HG03565 (cell line): ENCODE data around the gene RAPGEF1.

Experiments used
- ATAC-seq: cut with Tn5 transposase; IDR thresholded peaks from one replicate; pipeline ENCODE4 v1.9.1; 2021; ENCODE audit warnings: mild to moderate bottlenecking, moderate library complexity; ENCODE audit not compliant: unreplicated experiment

Gene RAPGEF1

GRCh38 chr9:131752231-131752884, 12.5 kb upstream of the RAPGEF1 start:
- no peak for ATAC-seq

- no peak for ATAC-seq
Observed at GRCh38 chr9:131748411-131748955, 8.6 kb upstream of the RAPGEF1 start.

DNA sequence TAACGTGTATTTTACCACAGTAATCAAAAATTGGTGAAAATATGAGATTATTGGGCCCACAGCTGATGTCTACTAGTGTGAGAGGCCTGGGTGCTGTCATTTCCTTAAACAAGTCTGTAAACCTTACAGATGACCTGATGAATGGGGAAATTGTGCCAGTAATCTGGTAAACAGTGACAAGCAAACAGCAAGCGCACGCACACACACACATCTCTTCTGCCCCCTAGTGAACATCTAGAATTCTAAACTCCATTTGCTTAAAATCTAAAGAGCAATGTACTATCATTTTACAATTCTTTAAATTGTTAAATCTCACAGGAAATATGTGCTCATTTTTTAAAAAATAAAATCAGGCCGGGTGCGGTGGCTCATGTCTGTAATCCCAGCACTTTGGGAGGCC, 7.5 kb upstream of the RAPGEF1 start:
- no peak for ATAC-seq

GRCh38 chr9:131745610-131746009, 5.7 kb upstream of the RAPGEF1 start:
- ATAC-seq: no peak

GRCh38 chr9:131744720-131745201, 4.9 kb upstream of the RAPGEF1 start:
- ATAC-seq: no peak

- no peak for ATAC-seq
Observed at GRCh38 chr9:131744171-131744719, 4.4 kb upstream of the RAPGEF1 start.

DNA sequence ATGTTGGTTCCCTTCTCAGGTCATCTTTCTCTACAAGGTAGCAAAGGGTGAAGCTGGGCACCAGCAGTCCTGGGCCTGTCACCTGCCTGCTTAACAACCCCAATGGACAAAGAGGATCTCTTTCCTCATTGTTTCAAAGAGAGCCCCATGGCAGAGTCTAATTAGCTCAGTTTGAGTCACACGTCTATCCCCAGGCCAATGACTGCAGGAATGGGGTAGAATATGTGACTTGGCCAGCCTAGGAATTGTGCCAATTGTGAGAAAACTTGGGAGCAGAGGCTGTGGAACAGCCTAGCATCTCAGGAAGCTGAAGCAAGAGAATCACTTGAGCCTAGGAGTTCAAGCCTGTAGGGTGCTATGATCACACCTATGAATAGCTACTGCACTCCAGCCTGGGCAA, 3.6 kb upstream of the RAPGEF1 start:
- ATAC-seq: no peak

DNA sequence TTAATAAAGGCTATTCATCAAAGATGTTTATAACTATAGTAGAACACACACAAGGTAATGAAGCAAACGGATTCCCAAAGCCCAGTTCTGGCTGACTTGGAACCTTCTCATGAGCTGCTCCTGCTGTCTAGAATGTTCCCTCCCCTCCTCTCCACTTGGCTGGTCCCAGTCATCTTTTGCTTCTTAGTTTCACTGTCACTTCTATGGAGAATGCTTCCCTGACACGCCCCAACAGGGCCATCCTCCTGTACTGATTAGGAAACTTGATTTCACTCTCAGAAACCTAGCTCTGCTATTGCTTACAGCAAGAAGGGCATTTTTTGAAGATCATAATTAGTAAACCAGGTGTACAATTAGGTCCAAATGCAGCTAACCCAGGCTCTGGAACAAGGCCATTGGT, 3.2 kb upstream of the RAPGEF1 start:
- no peak for ATAC-seq

DNA sequence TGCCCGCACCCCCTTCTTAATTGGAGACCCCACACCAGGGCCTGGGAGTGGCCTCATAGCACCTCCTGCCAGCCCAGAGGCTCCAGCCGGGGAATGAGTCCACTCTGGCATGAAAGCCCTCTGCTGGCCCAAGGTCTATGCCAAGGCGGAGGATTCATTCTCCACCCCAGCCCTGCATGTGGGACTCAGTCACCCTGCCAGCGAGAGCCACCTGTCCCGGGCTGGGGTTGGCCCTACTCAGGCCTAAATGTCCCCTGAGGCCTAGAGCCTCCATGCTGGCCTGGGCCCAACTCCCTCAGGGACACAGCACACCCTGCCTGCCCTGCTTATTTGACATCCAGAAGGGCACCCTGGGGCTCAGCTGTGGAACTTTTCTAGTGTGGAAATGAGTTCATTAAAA, 1.0 kb upstream of the RAPGEF1 start:
- no peak for ATAC-seq

- ATAC-seq: peak; percentile 24
Observed at GRCh38 chr9:131739133-131739958, 530 bp downstream of the RAPGEF1 start.

DNA sequence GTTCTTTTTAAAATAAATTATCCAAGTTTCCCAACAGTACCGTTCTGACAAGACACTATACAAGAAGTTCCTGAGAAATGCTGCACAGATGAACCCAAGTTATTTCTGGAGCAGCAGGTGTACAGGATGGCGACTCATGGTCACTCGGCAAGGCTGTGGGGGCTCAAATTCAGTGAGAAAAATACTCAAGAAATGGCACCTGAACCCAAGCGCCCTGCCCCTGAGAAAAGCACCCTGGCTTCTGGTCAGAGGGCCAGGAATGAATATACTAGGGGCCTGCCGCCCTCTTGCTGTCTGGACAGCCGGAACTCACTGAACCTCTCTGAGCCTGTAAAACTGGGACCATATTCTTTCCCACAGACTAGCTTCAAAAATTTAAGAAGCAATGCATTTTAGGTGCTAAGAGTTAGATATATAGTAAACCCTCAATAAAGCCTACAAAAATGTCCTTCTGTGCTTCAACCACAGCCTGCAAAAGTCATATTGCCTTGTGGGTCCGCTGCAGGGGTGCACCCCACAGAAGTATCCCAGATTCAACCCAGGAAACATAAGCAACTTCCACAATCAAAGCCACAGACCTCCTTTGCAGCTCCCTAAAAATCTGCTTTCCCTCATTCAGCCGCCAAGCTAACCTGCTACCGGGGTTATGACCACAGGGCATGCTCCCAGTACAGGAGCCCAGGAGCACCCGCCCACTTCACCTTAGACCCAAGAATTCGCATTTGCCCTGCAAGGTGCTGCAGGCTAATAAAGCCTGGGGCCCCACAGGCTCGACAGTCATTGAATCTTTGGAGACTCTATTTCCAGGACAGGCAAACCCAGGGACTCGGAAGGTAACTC, 1.4 kb downstream of the RAPGEF1 start:
- no peak for ATAC-seq

GRCh38 chr9:131737426-131737825, 2.5 kb downstream of the RAPGEF1 start:
- ATAC-seq: no peak

GRCh38 chr9:131736431-131736830, 3.4 kb downstream of the RAPGEF1 start:
- ATAC-seq: no peak

DNA sequence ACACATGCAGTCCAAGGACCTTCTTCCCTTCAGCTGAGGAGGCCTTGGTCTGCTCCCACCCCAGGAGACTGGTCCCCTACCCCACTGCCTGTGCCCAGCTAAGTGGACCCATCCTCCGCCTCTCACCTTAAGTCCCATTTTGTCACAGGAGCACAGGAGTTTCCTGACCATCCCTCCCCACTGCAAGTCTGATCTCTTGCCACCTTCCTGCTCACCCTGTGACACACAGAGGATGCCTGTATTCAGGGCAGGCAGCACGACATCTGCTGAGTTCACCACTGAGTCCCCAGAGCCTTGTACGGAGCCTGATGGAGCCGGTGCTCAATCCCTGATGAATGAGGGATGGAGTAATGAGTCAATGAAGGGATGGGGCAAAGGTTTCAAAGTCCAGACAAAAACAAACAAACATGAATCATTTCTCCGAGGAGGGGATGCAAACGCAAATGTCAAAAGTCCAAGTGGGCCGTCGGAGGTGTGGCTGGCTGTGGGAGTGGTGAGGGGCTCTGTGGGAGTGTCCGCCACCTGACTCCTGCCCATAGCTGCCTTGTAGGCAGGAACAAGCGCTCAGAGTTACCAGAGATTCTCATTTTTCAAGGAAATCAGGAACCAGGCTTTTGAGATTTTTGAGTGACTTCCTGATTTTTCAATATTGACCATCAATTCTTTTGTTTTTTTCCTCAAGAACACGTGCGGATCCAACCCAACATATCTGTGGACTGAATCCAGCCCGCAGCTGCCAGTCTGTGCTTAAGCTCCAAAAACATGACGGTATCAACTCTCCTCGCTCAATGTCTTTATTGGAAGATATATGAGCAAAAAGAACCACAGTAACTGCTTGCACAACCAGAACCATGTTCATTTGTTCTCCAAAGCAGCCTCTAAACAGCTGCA, 4.4 kb downstream of the RAPGEF1 start:
- no peak for ATAC-seq

GRCh38 chr9:131734781-131735180, 5.1 kb downstream of the RAPGEF1 start:
- ATAC-seq: no peak

DNA sequence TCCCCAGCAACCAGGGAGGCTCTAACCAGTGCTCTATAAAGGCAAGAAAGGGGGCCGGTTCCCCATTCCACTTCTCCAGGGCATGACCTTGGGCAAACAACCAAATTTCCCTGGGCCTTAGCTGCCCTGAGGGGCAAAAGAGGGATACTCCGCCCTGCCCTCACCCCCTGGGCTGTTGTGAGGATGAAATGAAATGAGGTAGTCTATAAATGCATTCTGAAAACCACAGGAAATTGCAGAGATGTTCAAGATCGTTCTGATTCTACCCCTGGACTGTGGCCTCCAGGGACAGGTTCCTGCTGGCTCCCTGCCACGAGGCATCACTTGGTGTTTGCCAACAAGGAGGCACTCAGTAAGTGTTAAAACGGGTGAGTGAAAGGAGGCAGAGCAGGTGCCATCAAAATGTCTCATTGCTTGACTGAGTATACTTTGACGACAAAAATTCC, 5.7 kb downstream of the RAPGEF1 start:
- ATAC-seq: no peak

DNA sequence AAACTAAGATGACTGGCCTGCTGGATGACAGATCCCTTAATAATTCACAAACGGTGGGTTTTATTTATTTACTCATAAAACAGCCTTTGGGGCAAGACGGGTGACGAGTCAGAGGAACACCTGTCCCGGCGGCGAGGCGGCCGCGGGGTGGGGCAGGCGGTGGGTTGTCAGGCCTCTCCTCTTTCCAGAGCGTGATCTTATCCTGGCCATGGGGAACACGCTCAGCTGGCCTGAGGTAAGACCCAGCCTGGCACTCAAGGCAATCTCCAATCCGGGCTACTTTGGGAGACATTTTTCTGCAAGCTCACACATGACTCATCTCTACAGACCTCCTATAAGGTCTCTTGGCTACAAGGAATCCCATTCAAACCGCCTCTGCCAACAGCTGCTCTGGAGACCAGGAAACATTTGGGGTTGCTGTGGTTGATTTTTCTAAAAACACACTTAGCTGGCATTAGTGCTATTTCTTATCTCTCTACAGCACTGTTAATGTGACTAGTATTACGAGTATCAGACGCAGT, 6.3 kb downstream of the RAPGEF1 start:
- ATAC-seq: no peak

- ATAC-seq: no peak
Observed at GRCh38 chr9:131732636-131733289, 7.1 kb downstream of the RAPGEF1 start.

GRCh38 chr9:131732061-131732526, 7.8 kb downstream of the RAPGEF1 start:
- no peak for ATAC-seq
